GM18498 (cell line): ENCODE results near the gene ZNF846.
"Not testable (repeated sequence)": the region's sequence is repeated elsewhere in the genome, so short reads cannot be mapped to it uniquely, and the experiment has no call there.

Experiments
- ATAC-seq: cut with Tn5 transposase; IDR thresholded peaks from one replicate; pipeline ENCODE4 v1.9.1; 2021; ENCODE audit warnings: mild to moderate bottlenecking, moderate library complexity; ENCODE audit not compliant: unreplicated experiment

ZNF846 gene

GRCh38 chr19:9768175-9769112 is at the start of gene ZNF846:
TSS of gene ZNF846 (minus strand) at chr19:9768738. CDS start at chr19:9764950, 3,788 bp downstream.
- peak; percentile 97 for ATAC-seq

GRCh38 chr19:9818175-9818733 is 49.7 kb upstream of the ZNF846 start:
- no peak for ATAC-seq

GRCh38 chr19:9811139-9811538 is 42.6 kb upstream of the ZNF846 start:
- no peak for ATAC-seq

- ATAC-seq: no peak
These were observed 40.6 kb upstream of the ZNF846 start for GRCh38 chr19:9808855-9809824.

- no peak for ATAC-seq
These were observed 38.3 kb upstream of the ZNF846 start for GRCh38 chr19:9806803-9807202.

GRCh38 chr19:9801976-9802375 is 33.4 kb upstream of the ZNF846 start:
- ATAC-seq: no peak

- no peak for ATAC-seq
These were observed 30.6 kb upstream of the ZNF846 start for GRCh38 chr19:9799162-9799561.

- ATAC-seq: no peak
These were observed 29.3 kb upstream of the ZNF846 start for GRCh38 chr19:9797871-9798270.

GRCh38 chr19:9796113-9796773 is 27.7 kb upstream of the ZNF846 start:
- ATAC-seq: peak; percentile 53

GRCh38 chr19:9793071-9793591 is 24.6 kb upstream of the ZNF846 start:
- peak; percentile 12 for ATAC-seq

GRCh38 chr19:9792206-9793070 is 23.9 kb upstream of the ZNF846 start:
- peak; percentile 50 for ATAC-seq

GRCh38 chr19:9791552-9792205 is 23.1 kb upstream of the ZNF846 start:
- ATAC-seq: peak; percentile 47

- ATAC-seq: not testable (repeated sequence)
These were observed 22.5 kb upstream of the ZNF846 start for GRCh38 chr19:9791073-9791367.

- not testable (repeated sequence) for ATAC-seq
These were observed 21.0 kb upstream of the ZNF846 start for GRCh38 chr19:9789579-9789978.

- no peak for ATAC-seq
These were observed 20.5 kb upstream of the ZNF846 start for GRCh38 chr19:9789066-9789465.

- not testable (repeated sequence) for ATAC-seq
These were observed 20.1 kb upstream of the ZNF846 start for GRCh38 chr19:9788604-9789003.

GRCh38 chr19:9786819-9787218 is 18.3 kb upstream of the ZNF846 start:
- no peak for ATAC-seq

- no peak for ATAC-seq
These were observed 17.8 kb upstream of the ZNF846 start for GRCh38 chr19:9786342-9786741.
